Measurements from ENCODE around the gene MYBPC3. TPM values are rescaled to one million over a fixed set of nuclear protein-coding genes. Genes with fewer than 3 reads are reported as not detected.

Gene MYBPC3
- total and polyA plus RNA-seq, 2 donors (not counting 3 experiments of a cell fraction or from before 2014, with no cell fraction given): not detected

DNA sequence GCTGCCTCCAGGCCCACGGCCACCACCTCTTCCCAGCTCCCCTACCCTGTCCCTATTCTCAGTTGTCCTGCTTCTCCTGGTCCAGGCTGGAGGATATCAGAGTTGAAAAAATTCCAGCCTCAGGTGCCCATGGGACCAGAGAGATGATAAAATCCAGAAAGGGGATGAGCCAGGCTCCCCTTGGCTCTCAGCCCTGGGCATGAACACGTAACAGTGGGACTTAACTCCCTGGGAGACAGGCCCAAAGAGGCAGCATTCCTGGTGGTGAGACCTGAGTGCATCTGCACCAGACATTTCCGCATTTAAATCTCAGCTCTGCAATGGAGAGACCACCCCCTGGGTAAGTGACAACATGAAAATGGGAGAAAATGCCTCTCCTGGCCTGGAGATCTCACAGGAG, 45.5 kb upstream of the MYBPC3 start:
- no peaks in the 10 kb centered on the region for H3K36me3 ChIP-seq (ENCODE audit: control insufficient read depth in 2 of 2, extremely low read depth in 1 of 2, insufficient read depth in 2 of 2, low read length in 2 of 2)
- no peak overlapping the region for H2AFZ ChIP-seq (ENCODE audit: low read depth, low read length)
- H3K4me1 ChIP-seq (ENCODE audit: control insufficient read depth, extremely low read depth, insufficient read depth, low read length): peaks cover 30% of the 10 kb centered on the region
- no peak overlapping the region for H3K4me2 ChIP-seq (ENCODE audit: insufficient read depth, low read length)
- dilution Hi-C loops (cut with MboI; ENCODE audit: extremely low pct_ligation_motif_present, low sequenced_read_pairs): no loop called here
- no peak overlapping the region for H3K9ac ChIP-seq (replicated peaks; ENCODE audit: extremely low read depth, insufficient read depth, low read length)
- no peaks in the 10 kb centered on the region for H4K20me1 ChIP-seq (replicated peaks; ENCODE audit: control insufficient read depth, extremely low read depth, insufficient read depth, low read length)
- H3K79me2 ChIP-seq (ENCODE audit: control insufficient read depth, insufficient read depth, low read length): no peaks in the 10 kb centered on the region
- TF ChIP-seq MYC (IDR thresholded peaks at IDR 0.05; ENCODE audit: low read depth, low read length) (no peak), FOS (IDR thresholded peaks at IDR 0.05; ENCODE audit: borderline replicate concordance, insufficient read depth, low read length) (no peak)
- CTCF ChIA-PET: interaction anchor here (1.5 to 8.2 kb wide), 2 partner anchors 23 to 24 kb away, joined by 12 to 74 read pairs; no protein-coding TSS in a partner anchor
- no peaks in the 10 kb centered on the region for H3K27me3 ChIP-seq (ENCODE audit: control insufficient read depth in 2 of 2, insufficient read depth in 2 of 2, low read length in 2 of 2)
- intact Hi-C loops (cut with micrococcal nuclease): no loop called here
- H3K4me3 ChIP-seq (replicated peaks in 1 of 3; ENCODE audit: insufficient read depth in 1 of 3, low read depth in 1 of 3, low read length in 3 of 3): no peak overlapping the region
- DNase-seq (ENCODE audit: low read depth, low spot score): no peak
- no peak for FAIRE-seq
- POLR2A ChIA-PET: no interaction called here
- no TSS peak for BruUV-seq (replicated peaks)
- no peak overlapping the region for H3K27ac ChIP-seq (ENCODE audit: insufficient read depth, low read depth, low read length)
- H3K9me1 ChIP-seq (replicated peaks; ENCODE audit: control insufficient read depth, extremely low read depth, insufficient read depth, low read length): no peaks in the 10 kb centered on the region
- no peaks in the 10 kb centered on the region for H3K9me3 ChIP-seq (replicated peaks; ENCODE audit: control insufficient read depth, insufficient read depth, low read length)

- no peak for DNase-seq (ENCODE audit: low read depth, low spot score)
- Histone ChIP-seq H3K9ac (replicated peaks; ENCODE audit: extremely low read depth, insufficient read depth, low read length) (no peak overlapping the region), H2AFZ (ENCODE audit: low read depth, low read length) (peak overlapping the region; percentile 8), H3K4me3 (replicated peaks in 1 of 3; ENCODE audit: insufficient read depth in 1 of 3, low read depth in 1 of 3, low read length in 3 of 3) (no peak overlapping the region), H4K20me1 (replicated peaks; ENCODE audit: control insufficient read depth, extremely low read depth, insufficient read depth, low read length) (no peaks in the 10 kb centered on the region), H3K27ac (ENCODE audit: insufficient read depth, low read depth, low read length) (peak overlapping the region; percentile 99), H3K27me3 (ENCODE audit: control insufficient read depth in 2 of 2, insufficient read depth in 2 of 2, low read length in 2 of 2) (no peaks in the 10 kb centered on the region), H3K36me3 (ENCODE audit: control insufficient read depth in 2 of 2, extremely low read depth in 1 of 2, insufficient read depth in 2 of 2, low read length in 2 of 2) (no peaks in the 10 kb centered on the region), H3K4me1 (ENCODE audit: control insufficient read depth, extremely low read depth, insufficient read depth, low read length) (peaks cover 30% of the 10 kb centered on the region), H3K9me3 (replicated peaks; ENCODE audit: control insufficient read depth, insufficient read depth, low read length) (no peaks in the 10 kb centered on the region), H3K79me2 (ENCODE audit: control insufficient read depth, insufficient read depth, low read length) (no peaks in the 10 kb centered on the region), H3K9me1 (replicated peaks; ENCODE audit: control insufficient read depth, extremely low read depth, insufficient read depth, low read length) (no peaks in the 10 kb centered on the region), H3K4me2 (ENCODE audit: insufficient read depth, low read length) (no peak overlapping the region)
- intact Hi-C loops (cut with micrococcal nuclease): no loop called here
- ChIA-PET POLR2A (no interaction called here), CTCF (no interaction called here)
- no peak for TF ChIP-seq JUN (IDR thresholded peaks at IDR 0.05; ENCODE audit: borderline replicate concordance, insufficient read depth, insufficient read length, low read depth)
- no peak for FAIRE-seq
- dilution Hi-C loops (cut with MboI; ENCODE audit: extremely low pct_ligation_motif_present, low sequenced_read_pairs): no loop called here
- BruUV-seq (replicated peaks): no TSS peak
These were observed 43.5 kb upstream of the MYBPC3 start for GRCh38 chr11:47396049-47396320.

All from endothelial cell of umbilical vein (primary cell).